H9 (cell line): ENCODE data around the gene FUT9. TPM values are rescaled to one million over a fixed set of nuclear protein-coding genes. Genes with fewer than 3 reads are reported as not detected.

Experiments used
- DNase-seq: peaks from one replicate; pipeline ENCODE4 v3.0.0-alpha.2; 2017
- H2AFZ ChIP-seq: one replicate; pipeline ENCODE4 v1.6.1; 2013; ENCODE audit warnings: mild to moderate bottlenecking, low read length, control low read depth, moderate library complexity
- H2AK5ac ChIP-seq: 2 replicates; pipeline ENCODE4 v1.6.1; 2013; ENCODE audit warnings: low read length, control low read depth, mixed read lengths; ENCODE audit not compliant: insufficient read length
- H2BK120ac ChIP-seq: one replicate; pipeline ENCODE4 v1.6.1; 2013; ENCODE audit warnings: low read depth, mild to moderate bottlenecking, low read length, control low read depth, inconsistent platforms; ENCODE audit not compliant: poor library complexity, severe bottlenecking
- H2BK12ac ChIP-seq: 2 replicates; pipeline ENCODE4 v1.6.1; 2013; ENCODE audit warnings: low read length, control low read depth, mixed read lengths, low read depth; ENCODE audit not compliant: insufficient read length
- H2BK15ac ChIP-seq: 2 replicates; pipeline ENCODE4 v1.6.1; 2013; ENCODE audit warnings: low read depth, low read length, control low read depth
- H2BK20ac ChIP-seq: one replicate; pipeline ENCODE4 v1.6.1; 2013; ENCODE audit warnings: low read depth, mild to moderate bottlenecking, low read length, control low read depth, inconsistent platforms; ENCODE audit not compliant: poor library complexity, severe bottlenecking
- H2BK5ac ChIP-seq: 2 replicates; pipeline ENCODE4 v1.6.1; 2013; ENCODE audit warnings: low read length, control low read depth, mixed read lengths; ENCODE audit not compliant: insufficient read length
- H3K14ac ChIP-seq: 2 replicates; pipeline ENCODE4 v1.6.1; 2013; ENCODE audit warnings: low read length, control low read depth; ENCODE audit not compliant: insufficient read depth
- H3K18ac ChIP-seq: 2 replicates; pipeline ENCODE4 v1.6.1; 2013; ENCODE audit warnings: low read depth, mild to moderate bottlenecking, mixed read lengths, low read length, control low read depth; ENCODE audit not compliant: insufficient read length
- H3K23ac ChIP-seq: 2 replicates; pipeline ENCODE4 v1.6.1; 2013; ENCODE audit warnings: low read length, control low read depth, mixed read lengths, low read depth; ENCODE audit not compliant: insufficient read length
- H3K23me2 ChIP-seq: 2 replicates; pipeline ENCODE4 v1.6.1; 2013; ENCODE audit warnings: low read depth, mild to moderate bottlenecking, mixed read lengths, low read length, control low read depth; ENCODE audit not compliant: insufficient read length, poor library complexity, severe bottlenecking
- H3K27ac ChIP-seq: 2 replicates; pipeline ENCODE4 v1.5.1; 2013; ENCODE audit warnings: low read length, control low read depth, mixed read lengths, low read depth; ENCODE audit not compliant: insufficient read length
- H3K27me3 ChIP-seq: 2 replicates; pipeline ENCODE4 v1.6.1; 2013; ENCODE audit warnings: low read length, control low read depth, inconsistent platforms; ENCODE audit not compliant: insufficient read depth
- H3K4ac ChIP-seq: 2 replicates; pipeline ENCODE4 v1.6.1; 2013; ENCODE audit warnings: low read depth, mild to moderate bottlenecking, control low read depth, inconsistent platforms, low read length, moderate library complexity
- H3K4me1 ChIP-seq: 2 replicates; pipeline ENCODE4 v1.6.1; 2013; ENCODE audit warnings: low read length, control low read depth, inconsistent platforms; ENCODE audit not compliant: insufficient read depth
- H3K4me2 ChIP-seq: 2 replicates; pipeline ENCODE4 v1.6.1; 2013; ENCODE audit warnings: low read length, control low read depth, mixed read lengths; ENCODE audit not compliant: insufficient read length, insufficient read depth
- H3K56ac ChIP-seq: 2 replicates; pipeline ENCODE4 v1.6.1; 2013; ENCODE audit warnings: low read depth, mild to moderate bottlenecking, mixed read lengths, low read length, control low read depth; ENCODE audit not compliant: insufficient read length
- H3K79me1 ChIP-seq: 2 replicates; pipeline ENCODE4 v1.6.1; 2013; ENCODE audit warnings: low read depth, mild to moderate bottlenecking, moderate library complexity, low read length, control low read depth, inconsistent platforms; ENCODE audit not compliant: insufficient read depth, poor library complexity, severe bottlenecking
- H3K79me2 ChIP-seq: 2 replicates; pipeline ENCODE4 v1.6.1; 2013; ENCODE audit warnings: low read length, control low read depth, inconsistent platforms; ENCODE audit not compliant: insufficient read depth
- H3K9ac ChIP-seq: 2 replicates; pipeline ENCODE4 v1.6.1; 2013; ENCODE audit warnings: low read length, control low read depth, mixed read lengths; ENCODE audit not compliant: insufficient read length; ENCODE audit errors: extremely low read depth
- H3K9me3 ChIP-seq: one replicate; pipeline ENCODE4 v1.6.1; 2013; ENCODE audit warnings: low read depth, low read length, inconsistent platforms; ENCODE audit not compliant: control insufficient read depth
- H3T11ph ChIP-seq: one replicate; pipeline ENCODE4 v1.6.1; 2013; ENCODE audit warnings: mild to moderate bottlenecking, low read length, control low read depth, inconsistent platforms
- H4K20me1 ChIP-seq: one replicate; pipeline ENCODE4 v1.6.1; 2013; ENCODE audit not compliant: control insufficient read depth, insufficient read length, insufficient read depth
- H4K5ac ChIP-seq: 2 replicates; pipeline ENCODE4 v1.6.1; 2013; ENCODE audit warnings: low read depth, mild to moderate bottlenecking, mixed read lengths, low read length, control low read depth; ENCODE audit not compliant: insufficient read length
- H4K8ac ChIP-seq: replicated peaks from 2 replicates; pipeline ENCODE4 v1.6.1; 2013; ENCODE audit warnings: low read length, control low read depth, mixed read lengths, low read depth; ENCODE audit not compliant: insufficient read length
- H4K91ac ChIP-seq: 2 replicates; pipeline ENCODE4 v1.6.1; 2013; ENCODE audit warnings: low read depth, mild to moderate bottlenecking, moderate library complexity, mixed read lengths, low read length, control low read depth; ENCODE audit not compliant: insufficient read length
- H3K27ac Mint-ChIP-seq, 3 experiments: 2 replicates in 2 of 3; 3 replicates in 1 of 3; pipeline ENCODE4 v1.8.0; 2020 to 2021; ENCODE audit warnings: mixed read lengths in 3 of 3, mild to moderate bottlenecking in 1 of 3, moderate library complexity in 1 of 3
- H3K27me3 Mint-ChIP-seq: 2 replicates; pipeline ENCODE4 v1.8.0; 2021; ENCODE audit warnings: low read depth, mild to moderate bottlenecking, moderate library complexity, mixed read lengths
- H3K36me3 Mint-ChIP-seq, 3 experiments: 2 replicates in 2 of 3; 3 replicates in 1 of 3; pipeline ENCODE4 v1.8.0; 2020 to 2021; ENCODE audit warnings: low read depth in 3 of 3, mixed read lengths in 3 of 3; ENCODE audit not compliant: insufficient read depth in 1 of 3
- H3K4me1 Mint-ChIP-seq, 2 experiments: 2 replicates each; pipeline ENCODE4 v1.8.0; 2020; ENCODE audit warnings: mixed read lengths in 2 of 2
- H3K4me3 Mint-ChIP-seq, 2 experiments: 2 replicates in 1 of 2; 3 replicates in 1 of 2; pipeline ENCODE4 v1.8.0; 2020 to 2021; ENCODE audit warnings: mild to moderate bottlenecking in 2 of 2, mixed read lengths in 2 of 2, moderate library complexity in 1 of 2
- H3K9me3 Mint-ChIP-seq, 2 experiments: 2 replicates in 1 of 2; 3 replicates in 1 of 2; pipeline ENCODE4 v1.8.0; 2020; ENCODE audit warnings: mild to moderate bottlenecking in 2 of 2, mixed read lengths in 2 of 2, moderate library complexity in 1 of 2
- WGBS: extraction: QIAGEN DNeasy Blood & Tissue Kit; methylation state at CpG from one replicate; pipeline ENCODE4 v1.1.7; 2013; ENCODE audit warnings: missing lambda C conversion rate, low lambda C conversion rate, mixed read lengths; ENCODE audit not compliant: insufficient read length; ENCODE audit errors: extremely low coverage; 5-methylcytosine and 5-hydroxymethylcytosine counted together
- total RNA-seq: library from RNA; stranded (reverse); gene quantifications from 2 replicates; pipeline ENCODE4 v1.2.1, GENCODE V29; 2021
- TF ChIP-seq, protein P1 (sequence below): fragments of 200-600 bp; sonication (generic); conservative IDR thresholded peaks from 3 replicates; pipeline ENCODE4 v1.8.0; 2021; ENCODE audit warnings: antibody characterized with exemption, mild to moderate bottlenecking

Gene FUT9
- total RNA-seq, 1 experiment from 2014 or later = 1.6 TPM

DNA sequence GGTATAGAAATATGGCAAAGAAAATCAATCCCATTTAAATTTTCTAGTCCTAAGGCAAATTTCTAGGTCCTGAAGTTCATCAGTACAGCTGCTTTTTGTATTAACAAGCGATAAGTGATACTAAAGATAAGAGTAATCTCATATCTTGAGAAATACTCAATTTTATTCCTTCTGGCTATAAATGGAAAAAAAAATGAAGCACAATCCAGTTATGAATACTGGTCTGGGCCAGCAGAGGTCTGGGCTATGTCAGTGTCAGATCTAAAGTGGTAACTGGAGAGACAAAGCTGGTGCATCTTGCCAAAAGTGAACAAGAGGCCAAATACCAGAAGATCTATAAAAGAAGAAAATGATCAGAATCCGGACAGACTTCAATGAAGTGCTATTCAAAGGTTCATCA lies 126.4 kb downstream of the FUT9 start:
- no peak for DNase-seq
- no peak overlapping the region for H2BK5ac ChIP-seq
- H3K23ac ChIP-seq = no peak overlapping the region
- no peaks in the 10 kb centered on the region for H3K27me3 ChIP-seq
- H4K5ac ChIP-seq = no peak overlapping the region
- no peaks in the 10 kb centered on the region for H3K27me3 Mint-ChIP-seq
- TF ChIP-seq, protein P1, sequence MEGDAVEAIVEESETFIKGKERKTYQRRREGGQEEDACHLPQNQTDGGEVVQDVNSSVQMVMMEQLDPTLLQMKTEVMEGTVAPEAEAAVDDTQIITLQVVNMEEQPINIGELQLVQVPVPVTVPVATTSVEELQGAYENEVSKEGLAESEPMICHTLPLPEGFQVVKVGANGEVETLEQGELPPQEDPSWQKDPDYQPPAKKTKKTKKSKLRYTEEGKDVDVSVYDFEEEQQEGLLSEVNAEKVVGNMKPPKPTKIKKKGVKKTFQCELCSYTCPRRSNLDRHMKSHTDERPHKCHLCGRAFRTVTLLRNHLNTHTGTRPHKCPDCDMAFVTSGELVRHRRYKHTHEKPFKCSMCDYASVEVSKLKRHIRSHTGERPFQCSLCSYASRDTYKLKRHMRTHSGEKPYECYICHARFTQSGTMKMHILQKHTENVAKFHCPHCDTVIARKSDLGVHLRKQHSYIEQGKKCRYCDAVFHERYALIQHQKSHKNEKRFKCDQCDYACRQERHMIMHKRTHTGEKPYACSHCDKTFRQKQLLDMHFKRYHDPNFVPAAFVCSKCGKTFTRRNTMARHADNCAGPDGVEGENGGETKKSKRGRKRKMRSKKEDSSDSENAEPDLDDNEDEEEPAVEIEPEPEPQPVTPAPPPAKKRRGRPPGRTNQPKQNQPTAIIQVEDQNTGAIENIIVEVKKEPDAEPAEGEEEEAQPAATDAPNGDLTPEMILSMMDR = no peak
- no peak overlapping the region for H2BK12ac ChIP-seq
- H4K8ac ChIP-seq = no peak overlapping the region
- peaks cover 15 to 21% (median 19%) of the 10 kb centered on the region in 3 experiments for H3K36me3 Mint-ChIP-seq
- H3K9me3 Mint-ChIP-seq = peaks cover 17 to 18% of the 10 kb centered on the region in 2 experiments
- H2AFZ ChIP-seq = no peak overlapping the region
- H3K4ac ChIP-seq = no peak overlapping the region
- no peaks in the 10 kb centered on the region for H4K20me1 ChIP-seq
- H3K79me1 ChIP-seq = no peaks in the 10 kb centered on the region
- H3K27ac Mint-ChIP-seq = no peak overlapping the region; a peak in 1 of 7 replicates
- no peak overlapping the region for H4K91ac ChIP-seq
- no peak overlapping the region for H3K18ac ChIP-seq
- no peak overlapping the region for H3K9ac ChIP-seq
- no peak overlapping the region for H2BK15ac ChIP-seq
- no peaks in the 10 kb centered on the region for H3K4me1 Mint-ChIP-seq
- H2BK20ac ChIP-seq = no peak overlapping the region
- H3K4me1 ChIP-seq = no peaks in the 10 kb centered on the region
- no CpG with 5 or more reads among the region's 2 CpGs for WGBS
- H3T11ph ChIP-seq = no peak overlapping the region
- H3K79me2 ChIP-seq = no peaks in the 10 kb centered on the region
- H3K9me3 ChIP-seq = no peaks in the 10 kb centered on the region
- no peak overlapping the region for H3K14ac ChIP-seq
- H2BK120ac ChIP-seq = no peak overlapping the region
- no peak overlapping the region for H2AK5ac ChIP-seq
- no peaks in the 10 kb centered on the region for H3K23me2 ChIP-seq
- H3K56ac ChIP-seq = no peak overlapping the region
- H3K4me2 ChIP-seq = no peak overlapping the region
- H3K27ac ChIP-seq = no peak overlapping the region
- no peak overlapping the region for H3K4me3 Mint-ChIP-seq
